HL-60 (cell line): ENCODE results near the gene PTPRG.

Experiments used
- DNase-seq, 2 experiments: peaks; one replicate each; pipeline ENCODE4 v3.0.0-alpha.2; 2010 to 2020; ENCODE audit warnings: low read depth in 1 of 2, low spot score in 1 of 2
- H3K27ac ChIP-seq: fragments of 250-450 bp; sonication (Bioruptor Pico); replicated peaks from 2 replicates; pipeline ENCODE4 v1.5.1; 2020; ENCODE audit warnings: mild to moderate bottlenecking, moderate library complexity
- H3K27me3 ChIP-seq: fragments of 250-450 bp; sonication (Bioruptor Pico); 2 replicates; pipeline ENCODE4 v1.5.1; 2021; ENCODE audit warnings: mild to moderate bottlenecking, moderate library complexity; ENCODE audit not compliant: insufficient read depth, poor library complexity, severe bottlenecking
- H3K4me3 ChIP-seq: replicated peaks from 2 replicates; pipeline ENCODE4 v1.5.1; 2011; ENCODE audit warnings: mild to moderate bottlenecking, control low read depth, low read length; ENCODE audit not compliant: insufficient read depth
- CTCF ChIP-seq: IDR thresholded peaks from one replicate; pipeline ENCODE4 v1.5.1; 2011; ENCODE audit warnings: low read length, control low read depth, inconsistent platforms; ENCODE audit not compliant: insufficient read depth
- GABPA ChIP-seq: IDR thresholded peaks from 2 replicates; pipeline ENCODE4 v1.6.1; 2012; ENCODE audit warnings: low read depth
- POLR2AphosphoS5 ChIP-seq: IDR thresholded peaks from 2 replicates; pipeline ENCODE4 v1.6.1; 2012; ENCODE audit warnings: low read depth
- REST ChIP-seq: IDR thresholded peaks from 2 replicates; pipeline ENCODE4 v1.6.1; 2012; ENCODE audit warnings: low read depth; ENCODE audit not compliant: insufficient replicate concordance
- SPI1 ChIP-seq: IDR thresholded peaks from 2 replicates; pipeline ENCODE4 v1.6.1; 2012; ENCODE audit warnings: low read depth, mild to moderate bottlenecking, borderline replicate concordance

Gene PTPRG

DNA sequence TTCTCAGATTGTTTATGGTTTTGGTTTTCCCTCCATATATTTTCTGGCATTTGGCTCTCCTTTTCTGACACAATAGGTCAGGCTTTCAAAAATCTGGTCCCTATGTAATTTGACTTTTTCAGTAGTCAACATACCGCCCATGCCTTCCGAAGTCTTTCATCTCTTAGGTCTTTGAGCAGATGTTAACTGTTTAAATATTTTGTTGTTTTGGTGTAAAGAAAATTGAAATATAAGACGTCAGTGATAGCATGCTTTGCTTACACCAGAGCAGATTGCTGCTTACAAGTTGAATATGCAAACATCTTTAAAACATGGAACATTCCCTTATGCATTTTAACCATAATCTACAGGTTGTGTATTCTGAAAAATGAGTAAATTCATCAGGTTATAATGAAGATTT, 233.0 kb downstream of the PTPRG start:
- H3K27ac ChIP-seq = no peak overlapping the region
- no peak for DNase-seq

DNA sequence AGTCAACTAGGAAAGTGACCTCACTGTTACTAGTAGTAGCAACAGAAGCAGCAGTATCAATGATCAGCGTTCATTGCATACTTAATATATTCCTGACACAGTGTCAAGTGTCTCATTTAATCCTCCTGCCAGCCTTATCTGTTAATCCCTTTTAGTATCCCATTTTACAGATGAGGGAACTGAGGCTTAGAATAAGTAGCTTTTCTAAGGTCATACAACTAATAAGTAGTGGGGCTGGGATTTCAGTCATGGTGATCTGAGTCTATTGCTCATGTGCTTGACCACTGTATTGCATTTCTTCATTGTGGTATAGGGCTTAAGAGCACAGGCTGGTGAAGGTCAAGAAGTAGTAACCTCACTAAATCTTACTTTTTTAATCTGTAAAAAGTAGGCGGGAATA, 233.6 kb downstream of the PTPRG start:
- H3K4me3 ChIP-seq = no peak overlapping the region
- DNase-seq = no peak
- no peaks in the 10 kb centered on the region for H3K27me3 ChIP-seq
- H3K27ac ChIP-seq = no peak overlapping the region
- TF ChIP-seq POLR2AphosphoS5 = no peak
- no peak for TF ChIP-seq SPI1
- no peak for TF ChIP-seq CTCF
- no peak for TF ChIP-seq REST
- no peak for TF ChIP-seq GABPA

More for the DNA sequence above, 233.0 kb downstream of the PTPRG start:
- TF ChIP-seq POLR2AphosphoS5 = no peak
- TF ChIP-seq REST = no peak
- TF ChIP-seq SPI1 = no peak
- TF ChIP-seq GABPA = no peak
- H3K4me3 ChIP-seq = no peak overlapping the region
- H3K27me3 ChIP-seq = no peaks in the 10 kb centered on the region

- no peak for DNase-seq
These were observed 234.8 kb downstream of the PTPRG start for GRCh38 chr3:61796088-61796680.

More at GRCh38 chr3:61796088-61796680, 234.8 kb downstream of the PTPRG start:
- no peak overlapping the region for H3K4me3 ChIP-seq
- TF ChIP-seq POLR2AphosphoS5 = no peak
- TF ChIP-seq GABPA = no peak
- TF ChIP-seq REST = no peak
- no peak for TF ChIP-seq SPI1
- no peak for TF ChIP-seq CTCF
- H3K27ac ChIP-seq = no peak overlapping the region
- no peaks in the 10 kb centered on the region for H3K27me3 ChIP-seq
